GM12864 (cell line): ENCODE measurements around the gene GTSE1.
"Not testable (repeated sequence)": the region's sequence is repeated elsewhere in the genome, so short reads cannot be mapped to it uniquely, and the experiment has no call there.

ENCODE experiments used
- DNase-seq: peaks from one replicate; pipeline ENCODE4 v3.0.0-alpha.2; 2011; ENCODE audit warnings: low read depth
- H3K4me3 ChIP-seq: 2 replicates; pipeline ENCODE4 v1.5.1; 2011; ENCODE audit warnings: mild to moderate bottlenecking, low read depth, low read length, control low read depth
- TF ChIP-seq, protein P1 (sequence below): IDR thresholded peaks from 2 replicates; pipeline ENCODE4 v1.5.1; 2011; ENCODE audit warnings: low read depth, mild to moderate bottlenecking, moderate library complexity, low read length, control low read depth, inconsistent platforms; ENCODE audit errors: missing control alignments

The GTSE1 gene

GRCh38 chr22:46256358-46256958, 40.2 kb upstream of the GTSE1 start:
- no peak overlapping the region for H3K4me3 ChIP-seq
- DNase-seq: no peak
- TF ChIP-seq, protein P1, sequence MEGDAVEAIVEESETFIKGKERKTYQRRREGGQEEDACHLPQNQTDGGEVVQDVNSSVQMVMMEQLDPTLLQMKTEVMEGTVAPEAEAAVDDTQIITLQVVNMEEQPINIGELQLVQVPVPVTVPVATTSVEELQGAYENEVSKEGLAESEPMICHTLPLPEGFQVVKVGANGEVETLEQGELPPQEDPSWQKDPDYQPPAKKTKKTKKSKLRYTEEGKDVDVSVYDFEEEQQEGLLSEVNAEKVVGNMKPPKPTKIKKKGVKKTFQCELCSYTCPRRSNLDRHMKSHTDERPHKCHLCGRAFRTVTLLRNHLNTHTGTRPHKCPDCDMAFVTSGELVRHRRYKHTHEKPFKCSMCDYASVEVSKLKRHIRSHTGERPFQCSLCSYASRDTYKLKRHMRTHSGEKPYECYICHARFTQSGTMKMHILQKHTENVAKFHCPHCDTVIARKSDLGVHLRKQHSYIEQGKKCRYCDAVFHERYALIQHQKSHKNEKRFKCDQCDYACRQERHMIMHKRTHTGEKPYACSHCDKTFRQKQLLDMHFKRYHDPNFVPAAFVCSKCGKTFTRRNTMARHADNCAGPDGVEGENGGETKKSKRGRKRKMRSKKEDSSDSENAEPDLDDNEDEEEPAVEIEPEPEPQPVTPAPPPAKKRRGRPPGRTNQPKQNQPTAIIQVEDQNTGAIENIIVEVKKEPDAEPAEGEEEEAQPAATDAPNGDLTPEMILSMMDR: no peak

GRCh38 chr22:46259374-46259773, 37.3 kb upstream of the GTSE1 start:
- TF ChIP-seq, protein P1: no peak
- no peak for DNase-seq
- no peak overlapping the region for H3K4me3 ChIP-seq

- H3K4me3 ChIP-seq: no peak overlapping the region
- no peak for DNase-seq
These were observed 36.6 kb upstream of the GTSE1 start for GRCh38 chr22:46260038-46260437.

GRCh38 chr22:46262449-46263215, 34.0 kb upstream of the GTSE1 start:
- no peak for DNase-seq
- no peak overlapping the region for H3K4me3 ChIP-seq
- TF ChIP-seq, protein P1: no peak

More at GRCh38 chr22:46260038-46260437, 36.6 kb upstream of the GTSE1 start:
- TF ChIP-seq, protein P1: no peak

DNA sequence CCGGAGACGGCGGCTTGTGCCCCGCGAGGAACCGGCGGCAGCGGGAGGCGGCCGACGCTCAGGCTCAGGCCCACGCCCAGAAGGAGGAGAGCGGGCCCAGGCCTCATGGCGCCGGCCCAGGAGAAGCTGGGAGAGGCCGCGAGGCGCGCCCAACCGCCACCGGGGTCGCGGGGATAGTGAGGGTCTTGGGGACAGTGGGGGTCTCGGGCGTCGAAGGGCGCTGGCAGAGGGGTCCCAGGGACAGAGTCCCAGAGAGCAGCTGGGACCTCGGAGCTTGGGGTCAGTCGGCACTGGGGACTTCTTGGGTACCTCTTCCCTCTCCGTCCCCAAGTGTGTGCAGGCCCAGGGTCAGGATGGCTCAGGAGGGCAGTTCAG, 33.5 kb upstream of the GTSE1 start, which contains the start of gene PKDREJ:
Gene PKDREJ (minus strand): TSS at position 128 of the 375 bp plus-strand sequence. CDS start 21 bp downstream, at position 107.
- TF ChIP-seq, protein P1: no peak
- H3K4me3 ChIP-seq: no peak within 1 kb of the TSS
- DNase-seq: no peak

DNA sequence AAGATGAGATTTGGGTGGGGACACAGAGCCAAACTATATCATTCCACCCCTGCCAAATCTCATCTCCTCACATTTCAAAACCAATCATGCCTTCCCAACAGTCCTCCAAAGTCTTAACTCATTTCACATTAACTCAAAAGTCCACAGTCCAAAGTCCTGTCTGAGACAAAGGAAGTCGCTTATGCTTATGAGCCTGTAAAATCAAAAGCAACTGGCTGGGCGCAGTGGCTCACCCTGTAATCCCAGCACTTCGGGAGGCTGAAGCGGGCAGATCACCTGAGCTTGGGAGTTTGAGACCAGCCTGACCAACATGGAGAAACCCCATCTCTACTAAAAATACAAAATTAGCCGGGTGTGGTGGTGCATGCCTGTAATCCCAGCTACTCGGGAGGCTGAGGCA, 32.1 kb upstream of the GTSE1 start:
- DNase-seq: not testable (repeated sequence)

DNA sequence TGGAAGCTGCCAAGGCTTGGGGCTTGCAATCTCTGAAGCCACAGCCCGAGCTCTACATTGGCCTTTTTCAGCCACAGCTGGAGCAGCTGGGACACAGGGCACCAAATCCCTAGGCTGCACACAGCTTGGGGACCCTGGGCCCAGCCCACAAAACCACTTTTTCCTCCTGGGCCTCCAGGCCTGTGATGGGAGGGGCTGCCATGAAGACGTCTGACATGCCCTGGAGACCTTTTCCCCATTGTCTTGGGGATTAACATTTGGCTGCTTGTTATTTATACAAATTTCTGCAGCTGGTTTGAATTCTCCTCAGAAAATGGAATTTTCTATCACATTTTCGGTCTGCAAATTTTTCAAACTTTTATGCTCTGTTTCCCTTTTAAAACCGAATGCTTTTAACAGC, 31.0 kb upstream of the GTSE1 start:
- H3K4me3 ChIP-seq, DNase-seq: not testable (repeated sequence)

More for the DNA sequence above, 32.1 kb upstream of the GTSE1 start:
- not testable (repeated sequence) for H3K4me3 ChIP-seq
